ENCODE data around the gene RBM23.
"Not testable (repeated sequence)": the region's sequence is repeated elsewhere in the genome, so short reads cannot be mapped to it uniquely, and the experiment has no call there.

- not testable (repeated sequence) for TF ChIP-seq CTCF, POLR2A (IDR thresholded peaks at IDR 0.05)
Observed at GRCh38 chr14:22860377-22860776, 58.6 kb downstream of the RBM23 start.

Measured in uterus (tissue), 2 donors.